Hematopoietic multipotent progenitor cell (in vitro differentiated cells): ENCODE results near the gene DAP. TPM values are rescaled to one million over a fixed set of nuclear protein-coding genes. Genes with fewer than 3 reads are reported as not detected.
A peak's percentile ranks its signal among the peaks of the same experiment; 100 is the strongest.
"Not testable (repeated sequence)": the region's sequence is repeated elsewhere in the genome, so short reads cannot be mapped to it uniquely, and the experiment has no call there.

Source experiments
- DNase-seq, 3 donors: peaks; one replicate each; pipeline ENCODE4 v3.0.0-alpha.2; 2011 to 2015; ENCODE audit warnings: low read depth in 2 of 3, low spot score in 2 of 3
- total RNA-seq: library from RNA; depleted of rRNA; stranded (reverse); fragments of >200 nt; gene quantifications from one replicate; pipeline ENCODE4 v1.2.3, GENCODE V29; 2012

The DAP gene
- total RNA-seq, 1 donor = 23.4 TPM

GRCh38 chr5:10735569-10736276 lies 25.3 kb downstream of the DAP start:
- DNase-seq = peak in 2 of 3 donors; percentile 52 to 75

- DNase-seq = no peak
Observed at GRCh38 chr5:10734832-10735523, 26.1 kb downstream of the DAP start.

GRCh38 chr5:10734037-10734709 lies 26.9 kb downstream of the DAP start:
- DNase-seq = peak in 2 of 3 donors; percentile 28 to 45

GRCh38 chr5:10733426-10733825 lies 27.6 kb downstream of the DAP start:
- no peak for DNase-seq

DNA sequence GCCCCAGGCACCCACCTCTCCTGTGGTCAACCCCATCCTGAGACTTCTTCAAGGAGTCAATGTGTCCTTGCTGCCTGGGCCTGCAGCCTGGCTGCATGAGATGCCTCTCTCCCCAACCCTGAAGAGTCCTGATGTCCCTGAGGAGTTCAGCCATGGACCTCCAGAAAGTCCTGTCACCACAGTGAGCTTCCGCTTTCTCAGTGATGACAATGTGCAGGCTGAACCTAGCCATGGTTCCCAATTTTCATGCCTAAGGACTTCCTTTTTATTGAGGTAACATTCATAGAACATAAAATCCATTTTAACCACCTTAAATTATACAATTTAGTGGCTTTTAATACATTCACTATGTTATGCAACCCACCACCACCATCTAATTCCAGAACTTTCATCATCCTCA lies 29.1 kb downstream of the DAP start:
- no peak for DNase-seq

DNA sequence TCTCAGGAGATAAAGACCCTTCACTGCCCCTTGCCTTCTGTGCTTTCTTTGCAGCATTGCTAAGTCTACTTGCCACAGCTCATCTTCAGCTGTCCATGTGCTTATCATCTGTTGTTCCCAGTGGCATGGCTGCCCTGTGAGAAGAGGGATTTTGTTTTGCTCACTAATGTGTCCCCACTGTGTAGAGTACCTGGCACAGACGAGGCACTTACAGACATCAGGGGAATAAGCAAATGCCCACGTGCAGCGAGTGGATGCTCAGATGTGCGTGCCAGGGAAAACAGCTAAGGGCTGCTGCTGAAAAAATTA lies 31.0 kb downstream of the DAP start:
- no peak for DNase-seq

DNA sequence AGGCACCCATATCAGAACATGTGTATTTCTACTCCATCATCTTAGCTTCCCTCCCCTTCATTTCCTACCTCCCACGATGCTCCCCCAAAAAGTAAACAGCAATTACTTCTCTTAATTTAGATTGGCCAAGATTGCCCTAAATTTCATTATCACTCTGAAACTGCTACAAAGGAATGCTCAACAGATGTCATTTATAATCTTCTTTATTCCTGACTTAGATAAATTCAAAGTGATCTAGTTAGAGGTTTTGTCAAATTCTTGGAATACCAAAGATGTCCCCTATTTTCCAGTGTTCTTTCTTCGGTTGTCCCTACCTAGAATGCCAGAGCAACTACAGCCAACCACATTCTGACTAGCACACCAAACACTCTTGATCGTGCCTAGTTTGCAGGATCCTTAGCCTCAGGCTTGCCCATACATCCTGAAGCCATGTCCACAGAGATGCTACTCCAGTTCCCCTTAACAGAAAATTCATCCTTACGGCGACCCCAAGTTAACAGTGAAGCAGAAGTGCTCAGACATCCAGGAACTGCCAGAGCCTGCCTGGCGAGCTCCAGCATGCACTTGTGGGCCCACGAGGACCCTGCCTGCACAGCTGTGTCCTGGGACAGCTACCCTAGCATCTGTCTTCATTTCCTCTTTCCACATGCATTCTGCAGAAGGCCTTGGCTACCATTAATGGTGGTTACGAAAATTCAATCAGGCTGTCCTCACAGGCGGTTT lies 31.6 kb downstream of the DAP start:
- peak in 2 of 3 donors; percentile 37 to 78 for DNase-seq

- DNase-seq = no peak
Observed at GRCh38 chr5:10728679-10729078, 32.4 kb downstream of the DAP start.

DNA sequence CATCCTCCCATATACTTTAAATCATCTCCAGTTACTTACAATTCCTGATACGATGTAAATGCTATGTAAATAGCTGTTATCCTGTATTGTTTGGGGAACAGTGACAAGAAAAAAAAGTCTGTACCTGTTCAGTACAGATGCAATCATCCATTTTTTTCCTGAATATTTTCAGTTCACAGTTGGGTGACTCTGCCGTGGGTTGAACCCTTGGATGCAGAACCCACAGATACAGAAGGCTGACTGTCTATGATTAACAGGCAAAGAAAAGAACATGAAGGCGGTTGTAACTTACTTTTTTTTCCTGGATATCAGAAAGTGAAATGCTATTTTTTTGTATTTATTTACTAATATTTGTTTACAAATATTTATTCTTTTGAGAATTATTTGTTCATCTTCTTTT lies 33.2 kb downstream of the DAP start:
- DNase-seq = no peak

GRCh38 chr5:10726913-10727517 lies 34.0 kb downstream of the DAP start:
- no peak for DNase-seq

DNA sequence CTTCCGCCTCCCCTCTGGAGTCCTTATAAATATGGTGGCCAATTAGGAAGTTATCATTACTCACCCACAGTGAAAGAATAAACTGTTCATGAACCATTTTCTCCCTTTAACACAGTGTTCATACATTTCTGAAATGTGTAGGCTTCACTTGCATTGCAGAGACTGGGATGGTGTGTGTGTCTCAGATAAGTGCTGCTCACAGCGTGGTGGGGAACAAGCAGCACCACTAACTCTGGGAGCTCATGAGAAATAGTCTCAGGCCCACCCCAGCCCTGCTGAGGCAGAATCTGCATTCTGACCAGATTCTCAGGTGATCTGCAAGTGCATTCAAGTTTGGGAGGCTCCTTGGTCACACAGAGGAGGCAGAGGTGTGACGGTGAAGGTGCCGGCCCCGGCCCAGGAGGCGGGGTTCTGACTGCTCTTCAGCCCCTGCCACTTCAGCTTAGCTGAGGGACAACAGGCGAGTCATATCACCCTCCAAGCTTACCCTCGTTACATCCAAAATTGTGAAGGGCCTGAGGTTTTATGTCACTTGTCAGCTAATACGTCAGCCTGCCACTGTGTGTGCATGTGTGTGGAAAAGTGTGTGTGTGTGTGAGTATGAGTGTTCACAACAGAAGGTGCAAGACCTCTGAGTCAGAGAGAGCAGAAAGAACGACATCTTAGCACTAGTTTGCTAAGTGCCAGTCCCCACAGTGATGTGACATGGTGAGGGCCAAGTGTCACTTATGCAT lies 34.7 kb downstream of the DAP start:
- DNase-seq = no peak

- DNase-seq = no peak
Observed at GRCh38 chr5:10725636-10726035, 35.4 kb downstream of the DAP start.

- DNase-seq = no peak
Observed at GRCh38 chr5:10724781-10725507, 36.1 kb downstream of the DAP start.

DNA sequence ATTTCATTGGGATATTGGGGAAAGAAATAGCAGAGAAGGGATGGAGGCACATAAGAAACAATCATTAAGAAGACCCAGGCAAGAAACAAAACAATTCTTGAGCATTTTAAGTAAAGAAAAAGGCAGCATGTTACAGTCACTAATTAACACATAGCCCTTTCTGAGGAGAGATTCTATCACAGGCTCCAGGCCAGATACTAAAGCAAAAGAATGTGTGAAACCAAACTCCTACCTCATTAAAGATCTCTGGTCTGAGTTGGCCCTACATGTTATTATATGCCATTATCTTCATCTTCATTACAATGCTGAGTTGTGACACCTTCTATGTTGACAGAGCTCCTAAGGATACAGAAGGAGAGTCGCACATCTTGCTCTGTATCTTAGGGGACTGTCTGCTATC lies 37.5 kb downstream of the DAP start:
- DNase-seq = no peak

GRCh38 chr5:10720766-10721165 lies 40.3 kb downstream of the DAP start:
- DNase-seq = not testable (repeated sequence)

DNA sequence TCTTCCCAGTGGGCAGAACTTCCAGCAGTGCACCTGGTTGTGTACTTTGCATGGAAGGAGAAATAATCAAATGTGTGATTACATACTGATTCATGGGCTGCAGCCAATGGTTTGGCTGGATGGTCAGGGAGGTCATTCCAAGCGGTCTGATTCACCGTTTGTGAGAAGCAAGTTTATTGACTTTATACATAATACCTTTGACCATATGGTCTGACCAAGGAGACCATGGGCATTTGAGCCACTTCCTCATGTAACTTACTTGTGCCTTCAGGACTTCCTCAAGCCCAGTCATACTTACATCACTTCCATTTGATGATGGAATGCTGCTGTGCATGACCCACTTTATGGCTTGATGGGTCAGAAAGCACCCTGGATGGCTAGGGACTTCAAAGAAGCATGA lies 41.1 kb downstream of the DAP start:
- DNase-seq = no peak

DNA sequence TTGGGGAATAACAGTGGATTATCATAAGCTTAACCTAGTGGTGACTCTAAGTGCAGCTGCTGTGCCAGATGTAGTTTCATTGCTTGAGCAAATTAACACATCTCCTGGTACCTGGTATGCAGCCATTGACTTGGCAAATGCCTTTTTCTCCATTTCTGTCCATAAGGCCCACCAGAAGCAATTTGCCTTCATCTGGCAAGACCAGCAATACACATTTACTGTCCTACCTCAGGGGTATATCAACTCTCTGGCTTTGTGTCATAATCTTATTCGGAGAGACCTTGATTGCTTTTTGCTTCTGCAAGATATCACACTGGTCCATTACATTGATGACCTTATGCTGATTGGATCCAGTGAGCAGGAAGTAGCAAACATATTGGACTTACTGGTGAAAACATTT lies 42.4 kb downstream of the DAP start:
- not testable (repeated sequence) for DNase-seq

- DNase-seq = not testable (repeated sequence)
Observed at GRCh38 chr5:10716825-10717224, 44.2 kb downstream of the DAP start.

GRCh38 chr5:10715605-10716290 lies 45.3 kb downstream of the DAP start:
- DNase-seq = no peak
